Suprapubic skin (tissue), 3 donors: ENCODE data around the gene PPP2R3B.
"Not testable (repeated sequence)": the region's sequence is repeated elsewhere in the genome, so short reads cannot be mapped to it uniquely, and the experiment has no call there.

Source experiments
- EP300 ChIP-seq: sonication (generic); formaldehyde crosslinking; IDR thresholded peaks from one replicate; pipeline ENCODE4 v1.6.1; 2017; ENCODE audit warnings: antibody characterized with exemption
- POLR2A ChIP-seq, 2 donors: fragments of 450-650 bp; IDR thresholded peaks; one replicate each; pipeline ENCODE4 v1.6.1; 2017; ENCODE audit warnings: antibody characterized with exemption in 2 of 2, mild to moderate bottlenecking in 2 of 2, moderate library complexity in 2 of 2
- TF ChIP-seq, protein P1 (sequence below), 2 donors: fragments of 200-600 bp in 1 of 2; fragments of 450-650 bp in 1 of 2; sonication (generic) in 1 of 2; IDR thresholded peaks; one replicate each; pipeline ENCODE4 v1.5.1; 2016 to 2019; ENCODE audit warnings: antibody characterized with exemption in 2 of 2, mild to moderate bottlenecking in 1 of 2, moderate library complexity in 1 of 2

DNA sequence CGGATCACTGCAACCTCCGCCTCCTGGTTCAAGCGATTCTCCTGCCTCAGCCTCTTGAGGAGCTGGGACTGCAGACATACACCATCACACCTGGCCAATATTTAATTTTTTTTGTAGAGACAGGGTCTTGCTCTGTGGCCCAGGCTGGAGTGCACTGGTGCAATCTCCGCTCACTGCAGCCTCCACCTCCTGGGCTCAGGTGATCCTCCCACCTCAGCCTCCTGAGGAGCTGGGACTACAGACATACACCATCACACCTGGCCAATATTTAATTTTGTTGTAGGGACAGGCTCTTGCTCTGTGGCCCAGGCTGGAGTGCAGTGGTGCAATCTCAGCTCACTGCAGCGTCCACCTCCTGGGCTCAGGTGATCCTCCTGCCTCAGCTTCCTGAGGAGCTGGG is 28.8 kb upstream of the PPP2R3B start:
- TF ChIP-seq, protein P1, sequence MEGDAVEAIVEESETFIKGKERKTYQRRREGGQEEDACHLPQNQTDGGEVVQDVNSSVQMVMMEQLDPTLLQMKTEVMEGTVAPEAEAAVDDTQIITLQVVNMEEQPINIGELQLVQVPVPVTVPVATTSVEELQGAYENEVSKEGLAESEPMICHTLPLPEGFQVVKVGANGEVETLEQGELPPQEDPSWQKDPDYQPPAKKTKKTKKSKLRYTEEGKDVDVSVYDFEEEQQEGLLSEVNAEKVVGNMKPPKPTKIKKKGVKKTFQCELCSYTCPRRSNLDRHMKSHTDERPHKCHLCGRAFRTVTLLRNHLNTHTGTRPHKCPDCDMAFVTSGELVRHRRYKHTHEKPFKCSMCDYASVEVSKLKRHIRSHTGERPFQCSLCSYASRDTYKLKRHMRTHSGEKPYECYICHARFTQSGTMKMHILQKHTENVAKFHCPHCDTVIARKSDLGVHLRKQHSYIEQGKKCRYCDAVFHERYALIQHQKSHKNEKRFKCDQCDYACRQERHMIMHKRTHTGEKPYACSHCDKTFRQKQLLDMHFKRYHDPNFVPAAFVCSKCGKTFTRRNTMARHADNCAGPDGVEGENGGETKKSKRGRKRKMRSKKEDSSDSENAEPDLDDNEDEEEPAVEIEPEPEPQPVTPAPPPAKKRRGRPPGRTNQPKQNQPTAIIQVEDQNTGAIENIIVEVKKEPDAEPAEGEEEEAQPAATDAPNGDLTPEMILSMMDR (IDR thresholded peaks at IDR 0.05): not testable (repeated sequence)
- not testable (repeated sequence) for TF ChIP-seq EP300; POLR2A (IDR thresholded peaks at IDR 0.05)
